ENCODE measurements around the gene ASPN. TPM values are rescaled to one million over a fixed set of nuclear protein-coding genes. Genes with fewer than 3 reads are reported as not detected.

The ASPN gene
- total RNA-seq, 8 experiments from 2014 or later = 0.11 to 312 (median 25.0) TPM; not detected in 1

GRCh38 chr9:92480291-92480771 lies 2.0 kb downstream of the ASPN start:
- no peak for ATAC-seq (replicated peaks in 6 of 8)
- Histone ChIP-seq H3K4me3 (no peak overlapping the region), H3K27ac (no peak overlapping the region), H3K4me1 (replicated peaks in 1 of 2) (no peaks in the 10 kb centered on the region)
- 34 to 100% (median 80%) methylated on average over 1 to 2 of the region's 2 CpGs; no CpG with 5 or more reads in 2 of the 10 experiments for WGBS, 10 experiments
- in situ Hi-C loops (cut with MboI; ENCODE audit: low pct_unique_long_range_greater_than_20kb in 2 of 9, low sequenced_read_pairs in 9 of 9, unreplicated experiment in 9 of 9) = no loop called here

DNA sequence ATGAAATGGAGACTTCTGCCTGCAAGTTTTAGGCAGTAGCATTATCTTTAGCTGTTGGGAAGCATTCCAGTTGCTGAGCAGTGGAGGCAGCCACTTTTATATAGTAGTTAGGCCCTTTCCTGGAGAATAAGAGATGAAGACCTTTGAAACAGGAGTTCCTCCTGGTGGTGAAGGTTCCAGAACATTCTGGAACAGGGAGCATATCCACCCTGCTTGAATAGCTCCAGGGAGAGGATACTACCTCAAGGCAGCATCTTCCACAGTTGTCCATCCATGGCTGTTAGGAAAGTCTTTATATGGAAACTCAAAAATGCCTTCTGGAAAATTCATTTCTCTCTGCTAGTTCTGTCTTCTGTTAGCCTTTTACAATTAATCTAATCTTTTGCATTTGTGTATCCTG lies 3.0 kb downstream of the ASPN start:
- no peak overlapping the region for H3K4me3 ChIP-seq
- H3K27ac ChIP-seq = no peak overlapping the region
- in situ Hi-C loops (cut with MboI; ENCODE audit: low pct_unique_long_range_greater_than_20kb in 2 of 9, low sequenced_read_pairs in 9 of 9, unreplicated experiment in 9 of 9) = no loop called here
- ATAC-seq (replicated peaks in 6 of 8) = no peak
- no peaks in the 10 kb centered on the region for H3K4me1 ChIP-seq (replicated peaks in 1 of 2)

- Histone ChIP-seq H3K4me1 (replicated peaks in 1 of 2) (no peaks in the 10 kb centered on the region), H3K27ac (no peak overlapping the region), H3K4me3 (no peak overlapping the region)
- ATAC-seq (replicated peaks in 6 of 8) = no peak
- 20 to 100% (median 91%) methylated on average over 1 to 5 of the region's 7 CpGs for WGBS, 10 experiments
- in situ Hi-C loops (cut with MboI; ENCODE audit: low pct_unique_long_range_greater_than_20kb in 2 of 9, low sequenced_read_pairs in 9 of 9, unreplicated experiment in 9 of 9) = no loop called here
Measured at GRCh38 chr9:92478783-92479182, 3.5 kb downstream of the ASPN start.

- ATAC-seq (replicated peaks in 6 of 8) = no peak
- 83 to 100% (median 86%) methylated on average over 1 of the region's 1 CpG; no CpG with 5 or more reads in 7 of the 10 experiments for WGBS, 10 experiments
Measured at GRCh38 chr9:92476962-92477361, 5.3 kb downstream of the ASPN start.

GRCh38 chr9:92474587-92474986 lies 7.7 kb downstream of the ASPN start:
- peak in 1 of 8 experiments; percentile 53 for ATAC-seq (replicated peaks in 6 of 8)
- H3K27ac ChIP-seq = no peak overlapping the region
- no peaks in the 10 kb centered on the region for H3K4me1 ChIP-seq (replicated peaks in 1 of 2)
- H3K4me3 ChIP-seq = no peak overlapping the region
- WGBS, 10 experiments = 86 to 100% (median 98%) methylated on average over 1 to 3 of the region's 3 CpGs
- in situ Hi-C loops (cut with MboI; ENCODE audit: low pct_unique_long_range_greater_than_20kb in 2 of 9, low sequenced_read_pairs in 9 of 9, unreplicated experiment in 9 of 9) = no loop called here

More at GRCh38 chr9:92476962-92477361, 5.3 kb downstream of the ASPN start:
- Histone ChIP-seq H3K4me3 (no peak overlapping the region), H3K4me1 (replicated peaks in 1 of 2) (no peaks in the 10 kb centered on the region), H3K27ac (no peak overlapping the region)
- in situ Hi-C loops (cut with MboI; ENCODE audit: low pct_unique_long_range_greater_than_20kb in 2 of 9, low sequenced_read_pairs in 9 of 9, unreplicated experiment in 9 of 9) = no loop called here

- WGBS, 10 experiments = 70 to 95% (median 83%) methylated on average over 2 of the region's 2 CpGs; no CpG with 5 or more reads in 6 of the 10 experiments
- Histone ChIP-seq H3K4me1 (replicated peaks in 1 of 2) (no peaks in the 10 kb centered on the region), H3K27ac (no peak overlapping the region), H3K4me3 (no peak overlapping the region)
- in situ Hi-C loops (cut with MboI; ENCODE audit: low pct_unique_long_range_greater_than_20kb in 2 of 9, low sequenced_read_pairs in 9 of 9, unreplicated experiment in 9 of 9) = no loop called here
- ATAC-seq (replicated peaks in 6 of 8) = peak in 5 of 8 experiments; percentile 83 to 99 (median 91)
Measured at GRCh38 chr9:92468206-92468605, 14.1 kb downstream of the ASPN start.

- Histone ChIP-seq H3K4me3 (no peak overlapping the region), H3K27ac (no peak overlapping the region), H3K4me1 (replicated peaks in 1 of 2) (no peaks in the 10 kb centered on the region)
- 47 to 100% (median 79%) methylated on average over 1 to 2 of the region's 2 CpGs; no CpG with 5 or more reads in 2 of the 10 experiments for WGBS, 10 experiments
- ATAC-seq (replicated peaks in 6 of 8) = no peak
- in situ Hi-C loops (cut with MboI; ENCODE audit: low pct_unique_long_range_greater_than_20kb in 2 of 9, low sequenced_read_pairs in 9 of 9, unreplicated experiment in 9 of 9) = no loop called here
Measured at GRCh38 chr9:92467511-92467910, 14.8 kb downstream of the ASPN start.

GRCh38 chr9:92467041-92467440 lies 15.3 kb downstream of the ASPN start:
- Histone ChIP-seq H3K4me3 (no peak overlapping the region), H3K27ac (no peak overlapping the region), H3K4me1 (replicated peaks in 1 of 2) (no peaks in the 10 kb centered on the region)
- in situ Hi-C loops (cut with MboI; ENCODE audit: low pct_unique_long_range_greater_than_20kb in 2 of 9, low sequenced_read_pairs in 9 of 9, unreplicated experiment in 9 of 9) = no loop called here
- 86 to 100% (median 100%) methylated on average over 1 of the region's 1 CpG; no CpG with 5 or more reads in 4 of the 10 experiments for WGBS, 10 experiments
- no peak for ATAC-seq (replicated peaks in 6 of 8)

- Histone ChIP-seq H3K27ac (no peak overlapping the region), H3K4me3 (no peak overlapping the region), H3K4me1 (replicated peaks in 1 of 2) (no peaks in the 10 kb centered on the region)
- peak in 2 of 8 experiments; percentile 90 to 96 for ATAC-seq (replicated peaks in 6 of 8)
- in situ Hi-C loops (cut with MboI; ENCODE audit: low pct_unique_long_range_greater_than_20kb in 2 of 9, low sequenced_read_pairs in 9 of 9, unreplicated experiment in 9 of 9) = no loop called here
- WGBS, 10 experiments = 14 to 97% (median 71%) methylated on average over 1 to 3 of the region's 3 CpGs; no CpG with 5 or more reads in 1 of the 10 experiments
Measured at GRCh38 chr9:92463984-92464383, 18.3 kb downstream of the ASPN start.

- ATAC-seq (replicated peaks in 6 of 8) = no peak
- H3K4me3 ChIP-seq = no peak overlapping the region
- no peaks in the 10 kb centered on the region for H3K4me1 ChIP-seq (replicated peaks in 1 of 2)
- in situ Hi-C loops (cut with MboI; ENCODE audit: low pct_unique_long_range_greater_than_20kb in 2 of 9, low sequenced_read_pairs in 9 of 9, unreplicated experiment in 9 of 9) = no loop called here
- no peak overlapping the region for H3K27ac ChIP-seq
Measured at GRCh38 chr9:92463387-92463786, 18.9 kb downstream of the ASPN start.

DNA sequence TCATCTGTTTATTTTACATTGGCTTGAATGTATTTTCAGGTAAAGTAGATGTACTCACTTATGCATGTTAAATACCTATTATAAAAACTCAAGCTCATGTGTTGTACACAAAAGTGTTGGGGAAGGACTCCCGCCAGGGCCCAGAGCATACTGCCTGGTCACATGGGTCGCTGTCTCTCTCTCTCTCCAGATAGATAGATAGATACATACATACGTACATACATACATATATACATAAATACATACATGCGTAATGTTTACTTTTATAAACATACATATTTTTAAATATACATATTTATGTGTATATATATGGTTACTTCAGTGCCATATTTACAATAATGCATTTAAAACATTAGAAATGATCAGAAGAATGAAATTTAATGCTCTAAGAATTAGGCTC lies 24.7 kb downstream of the ASPN start:
- no peaks in the 10 kb centered on the region for H3K4me1 ChIP-seq (replicated peaks in 1 of 2)

DNA sequence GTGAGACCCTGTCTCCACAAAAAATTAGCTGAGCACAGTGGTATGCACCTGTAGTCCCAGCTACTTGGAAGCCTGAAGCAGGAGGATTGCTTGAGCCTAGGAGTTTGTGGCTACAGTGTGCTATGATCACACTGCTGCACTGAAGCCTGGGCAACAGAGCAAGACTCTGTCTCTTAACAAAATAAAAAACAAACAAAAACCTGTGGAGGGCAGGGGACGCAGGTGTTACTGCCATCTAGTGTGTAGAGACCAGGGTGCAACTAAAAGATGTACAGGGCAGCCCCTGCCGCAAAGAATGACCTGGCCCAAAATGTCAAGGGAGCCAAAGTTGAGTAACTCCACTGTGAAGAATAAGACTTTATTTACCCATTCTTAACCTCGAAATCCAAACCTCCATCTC lies 27.1 kb downstream of the ASPN start:
- in situ Hi-C loops (cut with MboI; ENCODE audit: low pct_unique_long_range_greater_than_20kb in 2 of 9, low sequenced_read_pairs in 9 of 9, unreplicated experiment in 9 of 9) = no loop called here
- WGBS, 10 experiments = 74 to 100% (median 83%) methylated on average over 1 to 3 of the region's 3 CpGs; no CpG with 5 or more reads in 5 of the 10 experiments
- peak in 1 of 8 experiments; percentile 23 for ATAC-seq (replicated peaks in 6 of 8)

More for the DNA sequence above, 24.7 kb downstream of the ASPN start:
- Histone ChIP-seq H3K27ac (no peak overlapping the region), H3K4me3 (no peak overlapping the region)
- ATAC-seq (replicated peaks in 6 of 8) = peak in 1 of 8 experiments; percentile 91
- 39 to 100% (median 94%) methylated on average over 1 to 4 of the region's 4 CpGs; no CpG with 5 or more reads in 3 of the 10 experiments for WGBS, 10 experiments
- in situ Hi-C loops (cut with MboI; ENCODE audit: low pct_unique_long_range_greater_than_20kb in 2 of 9, low sequenced_read_pairs in 9 of 9, unreplicated experiment in 9 of 9) = no loop called here

DNA sequence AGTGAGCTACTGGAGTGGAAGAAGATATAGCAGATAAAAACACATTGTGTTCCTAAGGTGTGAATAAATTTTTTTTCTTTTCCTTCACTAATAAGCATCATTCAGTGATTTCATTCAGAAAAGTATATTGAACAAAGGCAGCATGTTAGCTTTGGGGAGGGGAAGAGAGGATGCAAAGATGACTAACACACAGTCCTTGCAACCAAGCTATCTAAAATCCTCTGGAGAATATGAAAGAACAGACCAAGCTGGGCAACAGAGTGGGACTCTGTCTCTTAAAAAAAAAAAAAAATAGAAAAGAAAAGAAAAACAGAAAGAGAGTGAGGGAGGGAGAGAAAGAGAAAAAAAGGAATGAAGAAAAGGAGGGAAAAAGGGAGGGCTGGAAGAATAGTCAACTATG lies 35.8 kb downstream of the ASPN start:
- Histone ChIP-seq H3K4me1 (replicated peaks in 1 of 2) (no peaks in the 10 kb centered on the region), H3K4me3 (no peak overlapping the region), H3K27ac (no peak overlapping the region)
- in situ Hi-C loops (cut with MboI; ENCODE audit: low pct_unique_long_range_greater_than_20kb in 2 of 9, low sequenced_read_pairs in 9 of 9, unreplicated experiment in 9 of 9) = loop anchor here in 2 of 9 experiments (25.0 kb wide), 1 partner anchor 109 kb away; the partner anchor contains the start of genes CENPP (in 2 of the 2) and NOL8 (in 2 of the 2)
- ATAC-seq (replicated peaks in 6 of 8) = no peak

More for the DNA sequence above, 27.1 kb downstream of the ASPN start:
- Histone ChIP-seq H3K4me1 (replicated peaks in 1 of 2) (no peaks in the 10 kb centered on the region), H3K27ac (no peak overlapping the region), H3K4me3 (no peak overlapping the region)

GRCh38 chr9:92444841-92445240 lies 37.5 kb downstream of the ASPN start:
- in situ Hi-C loops (cut with MboI; ENCODE audit: low pct_unique_long_range_greater_than_20kb in 2 of 9, low sequenced_read_pairs in 9 of 9, unreplicated experiment in 9 of 9) = loop anchor here in 2 of 9 experiments (25.0 kb wide), 1 partner anchor 108 kb away; the partner anchor contains the start of genes CENPP (in 2 of the 2) and NOL8 (in 2 of the 2)
- Histone ChIP-seq H3K4me3 (no peak overlapping the region), H3K4me1 (replicated peaks in 1 of 2) (no peaks in the 10 kb centered on the region), H3K27ac (no peak overlapping the region)
- WGBS, 10 experiments = 100% methylated on average over 1 to 3 of the region's 4 CpGs; no CpG with 5 or more reads in 8 of the 10 experiments
- ATAC-seq (replicated peaks in 6 of 8) = no peak

Data from motor neuron (in vitro differentiated cells).